Measurements from ENCODE around the gene PPP2R5A. TPM values are rescaled to one million over a fixed set of nuclear protein-coding genes. Genes with fewer than 3 reads are reported as not detected.

The PPP2R5A gene
- total RNA-seq, 2 experiments from 2014 or later, result 28.0 to 36.0 TPM

- no TSS peak for BruUV-seq (replicated peaks)
- H3K9me3 ChIP-seq (ENCODE audit: low read length), result peaks cover 20% of the 10 kb centered on the region
- no peak overlapping the region for H3K4me2 ChIP-seq (ENCODE audit: low read length)
- H4K20me1 ChIP-seq (ENCODE audit: insufficient read depth, low read length), result no peaks in the 10 kb centered on the region
- H2AFZ ChIP-seq (ENCODE audit: low read length), result no peak overlapping the region
- no peak for TF ChIP-seq CTCF (conservative IDR thresholded peaks at IDR 0.05; ENCODE audit: low read length)
- no peak for TF ChIP-seq EZH2phosphoT487 (IDR thresholded peaks at IDR 0.05; ENCODE audit: borderline replicate concordance, low read depth, low read length)
- ChIA-PET POLR2A (no interaction called here), CTCF (ENCODE audit: unreplicated experiment) (no interaction called here)
- intact Hi-C loops (cut with micrococcal nuclease; ENCODE audit: unreplicated experiment), result no loop called here
- H3K4me3 ChIP-seq (ENCODE audit: low read depth, low read length, poor library complexity, severe bottlenecking), result no peak overlapping the region
- H3K27ac ChIP-seq (ENCODE audit: low read depth, low read length, poor library complexity, severe bottlenecking), result no peak overlapping the region
- H3K4me1 ChIP-seq (ENCODE audit: insufficient read depth, low read length, poor library complexity, severe bottlenecking), result no peaks in the 10 kb centered on the region
- H3K9me2 ChIP-seq (ENCODE audit: insufficient read depth, low read length), result no peaks in the 10 kb centered on the region
- DNase-seq (ENCODE audit: low spot score), result no peak
- H3K36me3 ChIP-seq (ENCODE audit: insufficient read depth, low read length), result peaks cover 89% of the 10 kb centered on the region
- no peaks in the 10 kb centered on the region for H3K79me2 ChIP-seq (ENCODE audit: insufficient read depth, low read depth, low read length)
Observed at GRCh38 chr1:212401838-212402582, 116.8 kb downstream of the PPP2R5A start.

GRCh38 chr1:212402666-212403321 is 117.6 kb downstream of the PPP2R5A start:
- ChIA-PET POLR2A (interaction anchor here (0.5 kb wide), 1 partner anchor 359 kb away, joined by 5 read pairs; no protein-coding TSS in a partner anchor), CTCF (ENCODE audit: unreplicated experiment) (no interaction called here)

More at GRCh38 chr1:212402666-212403321, 117.6 kb downstream of the PPP2R5A start:
- no peak overlapping the region for H3K4me3 ChIP-seq (ENCODE audit: low read depth, low read length, poor library complexity, severe bottlenecking)
- TF ChIP-seq EZH2phosphoT487 (IDR thresholded peaks at IDR 0.05; ENCODE audit: borderline replicate concordance, low read depth, low read length) (no peak), CTCF (conservative IDR thresholded peaks at IDR 0.05; ENCODE audit: low read length) (no peak)
- no peaks in the 10 kb centered on the region for H3K4me1 ChIP-seq (ENCODE audit: insufficient read depth, low read length, poor library complexity, severe bottlenecking)
- no peak for DNase-seq (ENCODE audit: low spot score)
- H2AFZ ChIP-seq (ENCODE audit: low read length), result no peak overlapping the region
- intact Hi-C loops (cut with micrococcal nuclease; ENCODE audit: unreplicated experiment), result no loop called here
- no peaks in the 10 kb centered on the region for H4K20me1 ChIP-seq (ENCODE audit: insufficient read depth, low read length)
- no TSS peak for BruUV-seq (replicated peaks)
- H3K4me2 ChIP-seq (ENCODE audit: low read length), result no peak overlapping the region
- peaks cover 89% of the 10 kb centered on the region for H3K36me3 ChIP-seq (ENCODE audit: insufficient read depth, low read length)
- no peaks in the 10 kb centered on the region for H3K79me2 ChIP-seq (ENCODE audit: insufficient read depth, low read depth, low read length)
- H3K9me2 ChIP-seq (ENCODE audit: insufficient read depth, low read length), result no peaks in the 10 kb centered on the region
- H3K27ac ChIP-seq (ENCODE audit: low read depth, low read length, poor library complexity, severe bottlenecking), result no peak overlapping the region
- peaks cover 13% of the 10 kb centered on the region; the same call in 1 of the 2 replicates for H3K9me3 ChIP-seq (ENCODE audit: low read length)
